DMS53 treated with DMSO at 0.1 percent for 48 hours (cell line): ENCODE data around the gene SMYD1.

Experiments
- DNase-seq: peaks from one replicate; lab custom pipeline; 2025; ENCODE audit not compliant: unreplicated experiment; lab: John Stamatoyannopoulos, UW

The SMYD1 gene

DNA sequence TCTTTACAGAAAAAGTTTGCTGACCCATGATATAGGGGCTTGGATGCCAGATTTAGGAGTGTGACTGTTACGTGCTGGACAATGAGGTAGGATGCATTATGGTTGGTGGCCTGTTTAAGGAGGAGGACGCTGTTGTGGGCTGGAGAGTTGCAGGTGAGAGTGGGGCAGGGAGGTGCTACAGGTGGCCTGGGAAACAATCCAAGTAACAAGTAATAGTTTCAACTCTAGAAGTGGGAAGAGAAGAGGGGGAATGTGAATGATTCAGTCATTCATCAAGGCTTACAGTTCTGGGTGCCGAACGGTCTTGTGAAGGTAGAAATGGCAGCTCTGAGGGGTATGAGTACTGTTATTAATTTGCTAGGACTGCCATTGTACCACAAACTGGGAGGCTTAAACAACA lies 54.1 kb downstream of the SMYD1 start:
- DNase-seq = no peak

DNA sequence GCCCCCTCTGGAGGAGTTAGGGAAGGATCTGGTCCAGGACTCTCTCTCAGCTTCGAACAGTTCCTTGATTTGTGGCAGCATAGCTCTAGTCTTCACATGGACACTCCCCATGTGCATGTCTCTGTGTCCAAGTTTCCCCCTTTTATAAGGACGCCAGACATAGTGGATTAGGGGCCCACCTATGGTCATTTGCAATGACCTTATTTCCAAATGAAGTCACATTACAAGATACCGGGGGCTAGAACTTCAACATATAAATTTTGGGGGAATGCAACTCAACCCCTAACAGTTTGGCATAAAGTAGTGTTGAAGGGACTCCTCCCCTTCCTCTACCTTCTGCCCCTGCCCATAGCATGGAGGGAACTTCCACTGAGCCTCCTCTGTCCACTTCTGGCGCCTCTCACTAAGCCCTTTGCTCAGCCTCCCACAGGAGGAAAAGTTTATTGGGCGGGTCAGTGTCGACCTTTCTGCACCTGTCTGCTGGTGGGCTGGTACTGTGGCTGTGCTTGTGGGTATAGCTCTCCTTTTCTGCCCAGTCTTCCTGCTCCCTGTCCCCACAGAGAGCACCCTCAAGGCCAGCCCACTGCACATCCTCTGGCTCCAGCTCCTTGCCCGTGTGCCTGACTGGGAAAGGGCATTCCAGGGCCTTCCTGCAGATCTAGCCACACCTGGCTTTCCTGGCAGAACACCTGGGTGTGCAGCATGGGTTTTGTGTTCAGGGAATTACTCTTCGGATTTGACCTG lies 54.7 kb downstream of the SMYD1 start:
- no peak for DNase-seq

DNA sequence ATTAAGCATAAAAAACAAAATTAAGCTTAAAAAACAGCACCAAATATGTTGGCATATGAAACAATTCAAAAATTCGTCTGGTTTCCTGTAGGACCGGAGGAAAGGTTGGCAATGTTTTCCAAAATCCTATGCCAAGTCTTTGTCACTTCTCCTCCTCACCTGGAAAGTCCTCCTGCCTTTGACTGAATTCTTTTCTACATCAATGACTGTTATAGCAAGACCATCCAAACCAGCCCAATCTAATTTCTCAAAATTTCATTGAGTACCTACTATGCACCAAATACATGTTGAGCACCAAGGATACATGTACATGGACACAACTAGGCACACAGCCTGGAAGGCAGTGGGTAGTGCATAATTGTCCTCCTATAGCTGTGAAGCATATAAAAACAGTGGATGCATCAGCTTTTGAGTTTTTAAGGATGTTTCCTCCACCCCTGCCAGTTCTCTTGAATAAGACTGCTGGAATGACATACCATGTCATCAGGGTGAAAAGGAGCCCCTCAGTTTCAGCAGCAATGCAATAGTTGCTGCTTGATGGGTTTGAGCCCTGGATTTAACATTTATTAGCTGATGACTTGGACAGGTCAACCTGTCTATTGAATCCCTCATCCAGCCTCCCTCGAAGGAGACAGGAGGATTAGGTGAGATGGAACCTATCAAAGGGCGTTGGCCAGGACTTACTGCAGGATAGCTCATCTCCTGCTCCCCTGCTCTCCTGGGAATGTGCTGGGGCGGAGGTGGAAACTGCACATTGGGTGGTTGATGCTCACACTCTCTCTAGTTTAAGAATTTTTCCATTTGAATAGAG lies 55.7 kb downstream of the SMYD1 start:
- no peak for DNase-seq

DNA sequence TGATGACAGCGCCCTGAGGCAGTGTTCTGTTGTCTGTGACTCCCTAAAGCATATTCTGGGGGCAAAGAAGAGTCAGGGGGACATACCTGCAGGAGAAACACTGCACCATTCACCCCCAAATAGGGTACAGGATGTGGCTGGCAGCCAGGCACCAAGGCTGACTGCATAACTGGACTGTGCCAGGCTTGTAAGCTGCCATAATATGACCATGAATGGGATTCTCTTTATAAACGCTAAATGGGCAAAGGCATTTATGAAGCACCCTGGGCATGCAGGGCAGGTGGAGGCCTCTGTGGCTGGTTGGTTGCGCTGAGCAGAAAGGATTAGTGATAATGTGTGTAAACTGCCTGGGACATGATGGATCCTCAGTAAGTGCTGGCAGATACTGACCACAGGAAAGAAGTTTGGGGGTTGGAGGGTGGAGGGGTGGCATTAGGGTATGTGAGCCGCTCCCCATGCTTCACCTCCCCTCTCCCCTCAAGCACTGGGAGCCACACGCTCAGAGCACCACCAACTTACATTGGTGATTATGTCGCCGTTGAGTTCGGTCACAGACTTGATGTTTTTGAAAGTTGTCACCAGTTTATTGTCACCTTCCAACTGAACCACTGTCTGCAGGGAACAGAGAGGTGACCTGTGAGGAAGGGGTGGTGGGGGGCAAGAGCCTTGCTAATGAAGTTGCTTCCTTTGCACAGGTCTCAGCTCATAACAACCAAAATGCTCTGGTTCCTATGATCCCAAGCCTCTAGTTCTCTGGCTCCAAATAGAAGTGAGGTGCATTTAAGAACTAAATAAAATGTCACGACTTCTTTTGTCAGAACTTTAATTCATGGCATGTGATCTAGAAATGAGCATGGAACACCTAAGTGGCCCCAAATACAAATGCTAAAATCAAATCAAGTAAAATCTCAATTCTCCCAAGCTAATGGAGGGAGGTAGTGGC lies 56.6 kb downstream of the SMYD1 start:
- no peak for DNase-seq

DNA sequence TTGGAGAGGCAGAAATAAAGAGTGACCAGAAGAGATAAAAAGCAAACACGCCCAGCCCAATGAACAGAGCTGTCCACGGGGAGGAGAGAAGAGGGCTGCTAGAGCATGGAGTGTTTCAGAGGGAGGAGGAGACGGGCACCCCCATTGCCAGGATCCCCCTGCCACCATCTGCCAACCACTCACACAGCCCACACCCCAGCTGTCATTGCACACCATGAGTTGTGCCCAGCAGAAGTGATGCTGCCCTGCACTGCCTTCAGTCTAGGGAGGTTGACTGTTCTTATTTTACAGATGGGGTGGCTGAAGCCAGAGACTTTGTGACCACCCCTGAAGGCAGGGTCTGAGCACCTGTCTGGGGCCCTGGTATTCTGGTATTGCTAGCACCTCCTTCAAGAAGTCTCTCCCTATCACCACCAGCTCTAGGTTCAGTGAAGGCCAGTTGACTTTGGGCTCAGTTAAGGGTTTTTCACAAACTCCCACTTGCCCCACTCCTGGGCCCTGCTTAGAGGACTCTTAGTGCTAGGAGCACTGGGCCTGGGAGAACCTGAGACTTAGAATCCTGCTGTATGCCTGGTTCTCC lies 57.8 kb downstream of the SMYD1 start:
- DNase-seq = no peak

DNA sequence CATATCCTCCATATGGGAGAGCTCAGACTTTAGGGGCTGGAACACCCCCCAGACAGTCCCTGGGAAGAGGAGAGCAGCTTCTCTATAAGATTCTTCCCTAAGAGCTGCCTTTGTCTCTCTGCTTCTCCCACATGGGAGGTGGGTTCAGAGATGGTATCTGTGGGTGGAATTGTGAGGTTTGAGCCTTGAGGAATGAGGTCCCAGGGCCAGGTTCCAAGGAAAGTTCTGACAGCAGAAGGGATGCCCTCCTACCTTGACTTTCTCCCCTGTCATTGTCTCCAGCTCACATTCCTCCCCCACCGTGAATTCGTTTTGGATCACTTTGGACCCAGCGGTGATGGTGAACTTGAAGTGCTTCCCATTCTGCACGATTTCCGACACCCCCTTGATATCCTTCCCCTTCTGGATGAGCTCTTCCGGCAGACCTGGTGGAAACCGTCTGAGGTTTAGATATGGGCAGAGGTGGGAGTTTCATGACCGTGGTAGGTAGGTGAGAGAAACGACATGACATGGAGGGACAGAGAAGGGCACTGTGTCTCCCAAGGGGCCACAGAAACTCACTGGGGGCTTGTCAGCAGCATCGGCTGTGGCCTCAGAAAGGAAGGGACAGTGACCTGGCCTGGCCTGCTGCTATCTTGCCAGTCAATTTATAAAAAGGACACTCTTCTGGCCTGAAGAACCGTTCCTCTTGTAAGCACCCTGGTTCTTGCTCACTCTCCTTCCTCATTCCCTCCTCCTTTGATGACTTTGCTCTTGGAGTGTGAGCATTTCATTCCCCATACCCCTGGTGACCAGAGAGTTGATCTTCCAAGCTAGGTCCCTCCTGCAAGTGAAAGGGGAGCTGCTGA lies 58.5 kb downstream of the SMYD1 start:
- no peak for DNase-seq

DNA sequence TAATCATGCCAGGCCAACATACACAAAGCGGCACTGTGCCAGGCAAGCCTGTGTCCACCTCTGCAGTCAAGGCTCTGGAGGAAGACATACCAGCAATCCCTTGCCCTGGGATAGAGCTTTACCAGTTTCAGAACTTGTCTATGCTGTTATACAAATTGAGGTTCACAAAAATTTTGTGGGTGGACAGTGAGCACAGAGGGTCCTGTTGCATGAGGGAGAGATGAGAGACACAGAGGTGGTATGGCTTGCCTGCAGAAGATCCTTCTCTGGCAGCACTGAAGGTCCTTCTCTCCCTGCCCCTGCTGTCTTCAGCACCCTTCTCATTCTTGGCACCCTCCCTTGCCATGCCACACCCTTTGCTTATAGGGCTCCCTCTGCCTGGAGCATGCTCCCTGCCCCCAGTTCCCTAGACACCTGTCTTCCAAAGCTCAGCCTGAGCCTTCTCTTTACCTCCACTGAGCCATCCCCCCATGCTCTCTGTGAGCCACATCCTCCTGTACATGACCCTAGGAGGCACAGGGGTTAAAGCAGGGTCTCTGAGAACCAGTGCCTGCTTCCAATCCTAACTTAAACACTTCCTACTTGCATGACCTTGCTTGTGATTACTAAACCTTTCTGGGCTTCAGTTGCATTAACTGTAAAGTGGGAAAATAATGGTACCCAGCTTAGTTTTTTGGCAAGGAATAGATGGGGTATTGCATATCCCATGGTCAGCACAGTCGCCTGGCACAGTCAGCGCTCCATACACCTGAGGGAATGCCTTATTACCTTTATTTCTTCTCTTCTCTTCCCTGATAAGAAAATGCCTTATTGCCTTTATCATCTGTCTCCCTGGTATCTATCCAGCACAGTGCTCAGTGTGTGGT lies 59.4 kb downstream of the SMYD1 start:
- DNase-seq = no peak

DNA sequence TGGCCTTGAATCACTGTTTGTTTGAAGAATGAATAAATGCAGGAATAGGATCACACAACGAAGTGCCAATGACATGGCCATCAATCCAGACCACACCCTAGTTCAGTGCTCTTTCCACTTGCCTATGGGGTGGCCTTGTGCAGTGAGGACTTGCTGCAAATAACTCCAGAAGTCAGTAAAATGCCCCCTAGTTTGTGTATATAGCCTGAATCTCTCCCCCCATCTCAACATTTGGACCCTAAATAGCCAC lies 59.9 kb downstream of the SMYD1 start:
- DNase-seq = no peak

DNA sequence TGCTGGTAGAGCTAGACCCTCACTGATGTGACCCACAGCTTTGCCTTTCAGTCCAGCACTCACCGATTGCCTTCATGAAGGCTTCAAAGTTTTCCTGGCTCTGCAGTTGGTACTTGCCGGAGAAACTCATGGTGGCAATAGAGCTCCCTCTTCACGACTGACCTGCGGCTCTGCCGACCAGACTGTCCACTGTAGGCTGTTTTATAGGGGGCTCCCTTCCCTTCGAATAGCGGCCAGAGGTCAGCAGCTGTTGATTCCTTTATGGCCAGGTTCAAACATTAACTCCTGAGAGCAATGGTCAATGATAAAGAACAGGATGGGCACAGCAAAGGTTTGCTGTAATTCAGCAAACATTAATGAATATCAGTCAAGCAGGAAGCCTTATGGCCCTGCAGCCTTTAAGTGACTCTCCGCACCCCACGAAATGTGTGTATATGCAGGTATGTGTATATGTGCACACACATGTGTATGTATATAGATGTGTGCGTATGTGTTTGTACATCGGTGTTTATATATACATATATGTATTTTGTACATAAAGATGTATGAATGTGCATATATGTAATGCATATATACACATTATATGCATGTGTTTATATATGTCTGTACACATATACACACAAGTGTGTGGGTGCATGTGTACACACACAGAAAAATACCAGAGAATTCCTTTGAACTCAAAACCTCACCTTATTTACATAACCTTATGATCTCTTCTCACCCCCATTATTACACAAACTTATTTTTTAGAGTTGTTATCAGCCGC lies 60.4 kb downstream of the SMYD1 start, which contains the start of gene FABP1:
Gene FABP1, minus strand, starts transcription at position 175 of the 766 bp plus-strand sequence. Its CDS starts 45 bp downstream, at position 130.
- no peak for DNase-seq

DNA sequence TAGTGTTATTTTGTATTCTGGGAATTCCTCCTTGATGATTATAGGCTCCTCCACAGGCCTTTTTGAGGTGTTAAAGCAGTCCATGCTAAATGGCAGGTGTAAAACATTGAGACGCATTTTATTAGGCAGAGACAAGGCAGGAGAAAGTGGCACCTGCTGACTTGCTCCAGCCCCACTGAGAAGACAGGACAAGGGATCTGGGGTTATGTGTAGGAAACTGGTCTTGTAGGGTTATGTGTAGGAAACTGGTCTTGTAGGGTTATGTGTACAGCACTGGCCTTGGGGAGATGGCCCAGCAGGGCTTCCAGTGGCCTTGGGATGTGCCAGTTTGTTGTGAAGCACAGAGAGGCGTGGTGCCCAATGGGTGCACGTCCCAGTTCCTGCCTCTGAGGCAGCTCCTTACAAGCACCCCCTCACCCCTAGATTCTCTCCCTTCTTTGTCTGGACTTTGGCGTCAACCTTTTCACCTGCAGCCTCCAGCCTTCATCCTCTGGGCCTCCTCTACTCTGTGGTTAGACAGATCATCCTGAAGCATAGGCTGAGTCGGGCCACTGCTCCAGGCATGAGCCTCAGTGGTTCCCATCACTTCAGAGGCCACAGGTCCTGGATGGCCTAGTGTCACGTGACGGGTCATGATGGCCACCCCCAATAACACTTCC lies 61.2 kb downstream of the SMYD1 start:
- DNase-seq = no peak

DNA sequence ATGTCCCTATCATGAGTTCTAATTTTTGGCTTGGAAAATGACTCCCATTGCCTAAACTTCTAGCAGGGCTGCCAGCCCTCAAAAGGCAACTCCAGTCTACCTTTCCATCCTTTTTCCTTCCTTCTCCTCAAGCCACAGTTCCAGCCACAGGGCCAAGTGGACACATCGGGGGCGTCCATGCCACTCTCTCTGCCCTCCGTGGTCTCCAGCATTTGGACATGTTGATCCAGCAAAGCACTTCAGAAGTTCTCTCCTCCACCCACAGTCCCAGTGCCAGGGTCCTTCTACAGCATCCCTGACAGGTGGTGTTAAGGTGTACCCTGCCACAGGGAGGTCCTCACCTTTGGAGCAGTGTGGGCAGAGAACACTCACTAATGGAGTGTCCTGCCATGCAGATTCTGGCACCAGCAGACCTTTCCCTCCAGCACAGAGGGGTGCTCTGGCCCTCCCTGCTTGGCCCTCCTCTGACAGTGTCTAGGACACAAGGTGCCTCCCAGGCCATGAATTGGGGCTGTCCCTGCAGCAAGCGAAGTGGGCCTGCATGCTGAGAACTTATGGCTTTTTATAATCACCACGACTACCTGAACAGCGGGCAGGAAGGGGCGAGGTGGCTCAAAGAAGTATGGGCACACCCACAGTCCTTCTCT lies 61.8 kb downstream of the SMYD1 start:
- DNase-seq = no peak

DNA sequence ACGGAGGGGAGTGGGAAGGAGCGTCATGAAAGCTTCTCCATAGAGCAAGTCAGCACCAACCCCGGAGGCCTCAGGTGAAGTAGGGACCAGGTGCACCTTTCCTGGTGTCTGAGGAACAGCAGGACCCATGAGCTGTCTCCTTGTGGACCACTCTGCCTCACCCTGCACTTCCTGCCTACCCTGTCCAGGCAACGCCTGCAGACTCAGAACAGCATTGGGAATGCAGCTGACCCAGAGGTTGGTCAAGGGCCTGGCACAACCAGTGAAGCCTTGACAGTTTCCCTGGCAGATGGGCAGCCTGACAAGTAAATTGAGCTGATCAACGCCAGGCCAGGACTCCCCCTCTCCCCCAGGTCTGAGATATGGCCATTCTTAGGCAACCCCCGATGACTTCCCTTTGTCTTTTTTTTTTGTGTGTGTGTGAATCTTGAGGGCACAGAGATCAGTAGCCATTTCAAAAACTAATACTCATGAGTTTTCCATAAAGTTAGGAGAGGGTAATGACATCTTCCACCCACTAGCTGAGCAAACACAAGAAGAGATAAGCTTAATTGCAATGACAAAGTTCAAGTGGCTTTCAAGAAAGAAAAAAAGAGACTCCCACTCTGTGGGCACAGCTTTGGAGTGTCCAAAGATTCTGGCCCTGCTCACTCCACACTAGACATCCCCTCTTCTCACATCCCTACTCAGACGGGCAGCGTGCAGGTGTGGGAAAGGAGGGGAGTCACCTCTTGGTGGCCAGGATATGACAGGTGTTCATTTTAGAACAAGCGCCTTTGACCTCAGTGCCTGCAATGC lies 63.8 kb downstream of the SMYD1 start:
- DNase-seq = no peak

DNA sequence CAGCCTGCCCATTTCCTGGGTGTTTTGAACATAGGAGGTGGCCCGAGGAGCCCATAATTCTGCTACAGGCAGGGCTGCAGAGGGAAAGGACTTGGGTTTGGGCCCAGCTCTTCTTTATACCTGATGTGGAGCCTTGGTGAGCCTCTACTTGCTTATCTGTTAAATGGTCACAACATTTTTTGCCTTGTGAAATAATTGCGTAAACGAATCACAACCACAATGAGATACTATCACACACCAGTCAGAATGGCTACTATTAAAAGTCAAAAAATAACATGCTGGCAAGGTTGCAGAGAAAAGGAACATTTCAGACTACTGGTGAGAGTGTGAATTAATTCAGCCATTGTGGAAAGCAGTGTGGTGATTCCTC lies 64.4 kb downstream of the SMYD1 start:
- DNase-seq = no peak

DNA sequence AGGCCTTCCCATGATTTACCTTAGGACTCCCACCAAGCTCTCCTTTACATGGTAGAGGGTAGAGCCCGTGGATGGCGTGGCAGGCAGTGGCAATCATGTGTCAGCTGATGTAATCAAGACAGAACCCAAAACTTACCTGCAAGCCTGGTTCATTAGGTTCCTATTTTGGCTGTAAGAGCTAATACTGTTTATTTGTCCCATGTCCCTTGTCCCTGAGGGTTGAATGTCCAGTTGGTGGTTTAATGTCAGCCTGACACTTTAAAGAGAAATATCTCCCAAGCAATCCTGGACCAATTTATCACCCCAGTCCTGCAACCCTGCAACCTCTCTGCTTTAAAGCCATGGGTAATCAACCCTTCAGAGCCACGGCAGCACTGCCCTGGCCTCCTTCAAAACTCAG lies 66.2 kb downstream of the SMYD1 start:
- DNase-seq = no peak

DNA sequence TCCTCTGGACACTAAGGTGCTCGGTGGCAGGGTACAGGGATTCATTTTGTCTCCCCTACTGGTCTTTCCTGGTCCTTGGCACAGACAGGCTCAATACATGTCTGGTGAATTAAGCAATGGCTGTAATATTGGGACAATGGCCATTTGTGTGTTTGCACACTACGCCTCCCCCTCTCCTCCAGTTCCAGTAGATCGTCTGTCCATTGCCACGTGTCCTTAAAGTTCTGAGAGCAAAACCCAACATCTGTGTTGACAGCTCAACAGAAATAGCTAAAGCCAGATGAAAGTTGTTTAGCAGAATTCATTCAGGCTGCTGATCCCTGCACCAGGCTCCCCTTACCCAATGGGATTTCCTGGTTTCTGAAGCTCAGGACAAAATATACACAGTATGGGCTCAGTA lies 69.2 kb downstream of the SMYD1 start:
- DNase-seq = no peak

DNA sequence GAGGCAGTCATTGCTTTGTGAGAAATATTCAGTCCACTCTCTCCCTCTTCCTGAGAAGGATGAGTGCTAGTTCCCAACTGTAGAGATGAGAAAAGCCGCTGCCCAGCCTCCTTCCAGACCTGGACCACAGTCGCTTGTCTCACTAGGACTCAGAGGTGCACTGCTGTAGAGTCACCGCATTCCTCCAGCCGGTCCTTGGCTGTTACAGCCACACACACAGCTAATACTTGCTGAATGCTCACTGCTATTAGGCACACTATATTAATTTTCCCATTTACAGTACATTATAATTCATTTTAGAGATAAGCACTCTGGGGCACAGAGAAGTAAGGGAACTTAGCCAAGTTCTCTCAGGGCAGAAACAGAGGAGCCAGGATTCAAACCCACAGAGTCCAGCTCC lies 70.2 kb downstream of the SMYD1 start:
- DNase-seq = no peak

DNA sequence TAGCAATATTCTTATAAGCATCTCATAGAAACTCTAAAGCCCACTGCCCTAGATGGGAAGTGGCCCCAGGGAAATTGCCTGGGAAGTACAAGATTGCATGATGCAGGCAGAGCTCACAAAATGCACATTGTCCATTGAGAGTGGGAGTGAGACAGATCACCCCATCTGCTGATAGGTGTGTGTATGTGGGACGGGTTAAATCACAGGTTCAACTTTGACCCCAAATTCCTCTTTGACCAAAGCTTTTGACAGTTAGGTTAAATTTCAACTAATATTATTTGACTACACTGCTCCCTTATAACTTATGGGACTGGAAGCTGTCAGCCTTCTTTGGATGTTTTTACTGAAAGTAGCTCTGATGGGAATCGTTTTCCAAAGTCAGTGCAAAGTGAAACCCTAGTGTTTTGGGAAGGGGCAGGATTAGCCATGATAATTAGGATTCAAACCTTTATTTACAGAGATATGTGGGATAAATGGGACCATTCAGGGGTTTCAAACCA lies 71.6 kb downstream of the SMYD1 start:
- DNase-seq = no peak
